CD14-positive monocyte (primary cell): ENCODE data around the gene FTSJ3. TPM values are rescaled to one million over a fixed set of nuclear protein-coding genes. Genes with fewer than 3 reads are reported as not detected.

ENCODE experiments used
- DNase-seq, 3 donors: peaks; one replicate each; pipeline ENCODE4 v3.0.0-alpha.2; 2011 to 2022
- H2AFZ ChIP-seq: 2 replicates; pipeline ENCODE4 v1.6.0; 2012; ENCODE audit warnings: mild to moderate bottlenecking, low read depth, low read length, inconsistent platforms; ENCODE audit not compliant: insufficient read depth, poor library complexity, severe bottlenecking
- H3K27ac ChIP-seq, 2 donors: 1 replicate in 1 of 2; 2 replicates in 1 of 2; pipeline ENCODE4 v1.5.1; 2012 to 2013; ENCODE audit warnings: low read length in 2 of 2, control low read depth in 1 of 2, inconsistent platforms in 1 of 2, low read depth in 1 of 2, mild to moderate bottlenecking in 1 of 2
- H3K27me3 ChIP-seq, 2 donors: one replicate each; pipeline versions ENCODE4 v1.6.0 to v1.6.1; 2011 to 2013; ENCODE audit warnings: low read length in 2 of 2; ENCODE audit not compliant: control insufficient read depth in 2 of 2, insufficient read depth in 2 of 2
- H3K36me3 ChIP-seq, 2 donors: replicated peaks in 1 of 2; 1 replicate in 1 of 2; 2 replicates in 1 of 2; pipeline versions ENCODE4 v1.5.1 to v1.6.1; 2012 to 2013; ENCODE audit warnings: low read length in 2 of 2, control low read depth in 1 of 2, inconsistent platforms in 1 of 2, mild to moderate bottlenecking in 1 of 2; ENCODE audit not compliant: insufficient read depth in 2 of 2, control insufficient read depth in 1 of 2
- H3K4me1 ChIP-seq, 2 donors: 1 replicate in 1 of 2; 2 replicates in 1 of 2; pipeline versions ENCODE4 v1.5.1 to v1.6.1; 2012 to 2013; ENCODE audit warnings: low read length in 2 of 2, control low read depth in 1 of 2, inconsistent platforms in 1 of 2, mild to moderate bottlenecking in 1 of 2, moderate library complexity in 1 of 2; ENCODE audit not compliant: insufficient read depth in 2 of 2, control insufficient read depth in 1 of 2
- H3K4me2 ChIP-seq: replicated peaks from 2 replicates; pipeline ENCODE3; 2012; ENCODE audit warnings: low read length, moderate library complexity, mild to moderate bottlenecking; ENCODE audit not compliant: poor library complexity, severe bottlenecking; ENCODE audit errors: extremely low read depth
- H3K4me3 ChIP-seq, 3 experiments: fragments of 200-600 bp in 1 of 3; sonication (generic) in 1 of 3; replicated peaks in 1 of 3; 1 replicate in 2 of 3; 2 replicates in 1 of 3; pipeline ENCODE4 v1.5.1; 2011 to 2013; ENCODE audit warnings: low read length in 3 of 3, mild to moderate bottlenecking in 3 of 3, control low read depth in 2 of 3, low read depth in 2 of 3, inconsistent platforms in 1 of 3, moderate library complexity in 1 of 3
- H3K79me2 ChIP-seq: 2 replicates; pipeline ENCODE4 v1.6.0; 2012; ENCODE audit warnings: mild to moderate bottlenecking, control low read depth, inconsistent platforms, low read length, moderate library complexity; ENCODE audit not compliant: insufficient read depth
- H3K9ac ChIP-seq: 2 replicates; pipeline ENCODE4 v1.6.0; 2017; ENCODE audit warnings: low read length, mild to moderate bottlenecking; ENCODE audit not compliant: insufficient read depth, poor library complexity, severe bottlenecking
- H3K9me3 ChIP-seq, 2 donors: replicated peaks in 1 of 2; 1 replicate in 1 of 2; 2 replicates in 1 of 2; pipeline versions ENCODE4 v1.5.1 to v1.6.1; 2012 to 2013; ENCODE audit warnings: low read length in 2 of 2, control low read depth in 1 of 2; ENCODE audit not compliant: control insufficient read depth in 1 of 2, insufficient read depth in 1 of 2
- H4K20me1 ChIP-seq: 2 replicates; pipeline ENCODE4 v1.6.0; 2012; ENCODE audit warnings: mild to moderate bottlenecking, low read length, control low read depth, moderate library complexity; ENCODE audit not compliant: insufficient read depth
- H3K27ac Mint-ChIP-seq, 7 donors: one replicate each; pipeline ENCODE4 v1.8.0; 2020; ENCODE audit warnings: mild to moderate bottlenecking in 7 of 7, mixed read lengths in 7 of 7, moderate library complexity in 6 of 7, inconsistent platforms in 2 of 7
- H3K27me3 Mint-ChIP-seq, 3 donors: one replicate each; pipeline ENCODE4 v1.8.0; 2021 to 2022; ENCODE audit warnings: low read depth in 3 of 3, mild to moderate bottlenecking in 3 of 3, mixed read lengths in 3 of 3, moderate library complexity in 3 of 3, inconsistent platforms in 1 of 3
- H3K36me3 Mint-ChIP-seq, 2 donors: one replicate each; pipeline ENCODE4 v1.8.0; 2020; ENCODE audit warnings: mixed read lengths in 2 of 2, inconsistent platforms in 1 of 2, mild to moderate bottlenecking in 1 of 2
- H3K4me1 Mint-ChIP-seq: one replicate; pipeline ENCODE4 v1.8.0; 2020; ENCODE audit warnings: mild to moderate bottlenecking, mixed read lengths
- H3K4me3 Mint-ChIP-seq, 2 donors: one replicate each; pipeline ENCODE4 v1.8.0; 2020; ENCODE audit warnings: mild to moderate bottlenecking in 2 of 2, mixed read lengths in 2 of 2, moderate library complexity in 1 of 2
- H3K9me3 Mint-ChIP-seq, 7 donors: one replicate each; pipeline ENCODE4 v1.8.0; 2020 to 2022; ENCODE audit warnings: mixed read lengths in 7 of 7, mild to moderate bottlenecking in 6 of 7, moderate library complexity in 6 of 7, inconsistent platforms in 2 of 7
- CTCF ChIP-seq: fragments of 200-600 bp; IDR thresholded peaks from one replicate; pipeline ENCODE4 v1.8.0; 2022; ENCODE audit warnings: antibody characterized with exemption, mild to moderate bottlenecking
- WGBS: methylation state at CpG from one replicate; pipeline ENCODE4 v1.1.5; 2013; ENCODE audit warnings: missing lambda C conversion rate; ENCODE audit not compliant: insufficient coverage; 5-methylcytosine and 5-hydroxymethylcytosine counted together
- intact Hi-C, 2 donors: fragments of 100-400 bp; cut with micrococcal nuclease; formaldehyde crosslinking; loops; one replicate each; pipeline versions ENCODE4 v1.15.0 to v1.15.1; 2023
- polyA plus RNA-seq, 3 donors: library from polyadenylated mRNA; depleted of rRNA in 1 of 3; unstranded in 2 of 3; stranded (reverse) in 1 of 3; fragments of 300-500 nt in 2 of 3; fragments of >200 nt in 1 of 3; fragmentation: Illumina TruSeq in 2 of 3; gene quantifications; 1 replicate in 2 of 3; 2 replicates in 1 of 3; pipeline ENCODE4 v1.2.3, GENCODE V29; 2012 to 2021

FTSJ3 gene
- polyA plus RNA-seq, 3 donors = 9.2 to 23.7 (median 15.0) TPM

- H3K36me3 Mint-ChIP-seq = peaks cover 0 to 4% of the 10 kb centered on the region in 2 donors
- DNase-seq = no peak
- peaks cover 0 to 5% of the 10 kb centered on the region in 2 donors for H3K9me3 ChIP-seq
- no peak overlapping the region for H2AFZ ChIP-seq
- no peak overlapping the region for H3K4me3 Mint-ChIP-seq
- H3K27ac Mint-ChIP-seq = no peak overlapping the region
- H4K20me1 ChIP-seq = no peaks in the 10 kb centered on the region
- H3K4me1 ChIP-seq = peaks cover 5 to 9% of the 10 kb centered on the region in 2 donors
- H3K4me2 ChIP-seq = no peak overlapping the region
- TF ChIP-seq CTCF = no peak
- H3K9ac ChIP-seq = no peak overlapping the region
- intact Hi-C loops = no loop called here
- H3K27me3 ChIP-seq = no peaks in the 10 kb centered on the region
- peaks cover 5 to 11% (median 9%) of the 10 kb centered on the region in 3 donors for H3K27me3 Mint-ChIP-seq
- H3K27ac ChIP-seq = no peak overlapping the region
- H3K36me3 ChIP-seq = no peaks in the 10 kb centered on the region
- H3K4me1 Mint-ChIP-seq = peaks cover 5% of the 10 kb centered on the region
- H3K4me3 ChIP-seq = no peak overlapping the region
- H3K9me3 Mint-ChIP-seq = peaks cover 0 to 11% (median 5%) of the 10 kb centered on the region in 7 donors
- WGBS = no CpG with 5 or more reads among the region's 2 CpGs
- no peaks in the 10 kb centered on the region for H3K79me2 ChIP-seq
These were observed 25.8 kb upstream of the FTSJ3 start for GRCh38 chr17:63853260-63853659.

GRCh38 chr17:63850401-63850800 lies 22.9 kb upstream of the FTSJ3 start:
- H3K9me3 ChIP-seq = peaks cover 0 to 6% of the 10 kb centered on the region in 2 donors
- Mint-ChIP-seq H3K9me3 (peaks cover 3 to 14% (median 10%) of the 10 kb centered on the region in 7 donors), H3K36me3 (peaks cover 0 to 11% of the 10 kb centered on the region in 2 donors), H3K27ac (no peak overlapping the region), H3K4me1 (peaks cover 8% of the 10 kb centered on the region), H3K27me3 (peaks cover 5 to 13% (median 6%) of the 10 kb centered on the region in 3 donors), H3K4me3 (no peak overlapping the region)
- no peaks in the 10 kb centered on the region for H3K27me3 ChIP-seq
- H4K20me1 ChIP-seq = no peaks in the 10 kb centered on the region
- intact Hi-C loops = no loop called here
- no peak overlapping the region for H3K27ac ChIP-seq
- no peak overlapping the region for H3K9ac ChIP-seq
- DNase-seq = no peak
- H2AFZ ChIP-seq = no peak overlapping the region
- H3K4me3 ChIP-seq = no peak overlapping the region
- no peak overlapping the region for H3K4me2 ChIP-seq
- H3K36me3 ChIP-seq = no peaks in the 10 kb centered on the region
- 100% methylated on average over 1 of the region's 9 CpGs for WGBS
- no peak for TF ChIP-seq CTCF
- H3K79me2 ChIP-seq = no peaks in the 10 kb centered on the region
- peaks cover 5 to 9% of the 10 kb centered on the region in 2 donors for H3K4me1 ChIP-seq
